Stimulated activated CD4-positive, alpha-beta T cell treated with anti-CD3 and anti-CD28 coated beads, Interleukin-2, amount 100 ng/mL, for 24 hours (primary cell): ENCODE data around the gene IL36B.
A peak's percentile ranks its signal among the peaks of the same experiment; 100 is the strongest.
"Not testable (repeated sequence)": the region's sequence is repeated elsewhere in the genome, so short reads cannot be mapped to it uniquely, and the experiment has no call there.

Source experiments
- DNase-seq, 2 donors: peaks; one replicate each; pipeline ENCODE4 v3.0.0-alpha.2; 2020

The IL36B gene

GRCh38 chr2:113052396-113052917, at the start of gene IL36B:
IL36B (minus strand) TSS chr2:113052867.
- no peak for DNase-seq

DNA sequence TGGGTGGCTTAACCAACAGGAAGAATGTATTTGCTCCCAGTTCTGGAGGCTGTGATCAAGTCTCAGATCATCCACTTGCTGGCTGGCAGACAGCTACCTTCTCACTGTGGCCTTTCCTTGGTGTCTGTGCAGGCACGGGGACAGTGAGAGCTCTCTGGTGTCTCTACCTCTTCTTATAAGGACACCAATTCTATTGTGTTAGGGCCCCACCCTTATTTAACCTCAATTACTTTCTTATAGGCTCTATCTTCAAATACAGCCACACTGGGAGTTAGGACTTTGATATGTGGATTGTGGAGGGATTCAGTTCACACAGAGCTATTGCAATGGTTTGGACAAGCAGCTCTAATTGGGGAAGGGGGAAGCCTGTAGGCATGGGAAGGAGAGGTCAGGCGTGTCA, 49.5 kb upstream of the IL36B start:
- no peak for DNase-seq

DNA sequence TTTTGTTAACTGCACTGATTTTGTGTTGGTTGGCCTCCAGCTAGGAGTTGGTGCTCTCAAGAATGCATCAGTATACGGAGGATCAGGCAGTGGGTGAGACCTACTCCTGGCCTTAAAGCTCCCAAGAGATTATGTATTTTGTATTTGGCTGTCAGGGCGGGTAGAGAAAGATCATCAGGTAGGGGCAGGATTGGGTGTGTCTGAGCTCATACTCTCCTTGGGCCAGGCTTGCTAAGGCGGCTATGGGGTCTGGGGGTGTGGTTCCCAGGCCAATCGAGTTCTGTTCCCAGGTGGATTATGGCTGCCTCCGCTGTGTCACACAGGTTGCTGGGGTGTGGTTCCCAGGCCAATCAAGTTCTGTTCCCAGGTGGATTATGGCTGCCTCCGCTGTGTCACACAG, 45.9 kb upstream of the IL36B start:
- DNase-seq = no peak

- no peak for DNase-seq
These were observed 45.4 kb upstream of the IL36B start for GRCh38 chr2:113098041-113098440.

DNA sequence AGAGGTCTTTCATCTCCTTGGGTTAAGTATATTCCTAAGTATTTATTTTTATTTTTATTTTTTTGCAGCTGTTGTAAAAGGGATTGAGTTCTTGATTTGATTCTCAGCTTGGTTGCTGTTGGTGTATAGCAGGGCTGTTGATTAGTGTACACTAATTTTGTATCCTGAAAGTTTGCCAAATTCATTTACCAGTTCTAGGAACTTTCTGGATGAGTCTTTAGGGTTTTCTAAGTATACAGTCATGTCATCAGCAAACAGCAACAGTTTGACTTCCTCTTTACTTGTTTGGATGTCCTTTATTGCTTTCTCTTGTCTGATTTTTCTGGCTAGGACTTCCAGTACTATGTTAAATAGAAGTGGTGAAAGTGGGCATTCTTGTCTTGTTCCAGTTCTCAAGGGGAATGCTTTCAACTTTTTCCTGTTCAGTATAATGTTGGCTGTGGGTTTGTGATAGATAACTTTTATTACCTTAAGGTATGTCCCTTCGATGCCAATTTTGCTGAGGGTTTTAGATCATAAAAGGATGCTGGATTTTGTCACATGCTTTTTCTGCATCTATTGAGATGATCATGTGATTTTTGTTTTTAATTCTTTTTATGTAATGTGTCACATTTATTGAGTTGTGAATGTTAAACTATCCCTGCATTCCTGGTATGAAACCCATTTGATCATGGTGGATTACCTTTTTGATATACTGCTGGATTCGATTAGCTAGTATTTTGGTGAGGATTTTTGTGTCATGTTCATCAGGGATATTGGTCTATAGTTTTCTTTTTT, 44.4 kb upstream of the IL36B start:
- DNase-seq = not testable (repeated sequence)

DNA sequence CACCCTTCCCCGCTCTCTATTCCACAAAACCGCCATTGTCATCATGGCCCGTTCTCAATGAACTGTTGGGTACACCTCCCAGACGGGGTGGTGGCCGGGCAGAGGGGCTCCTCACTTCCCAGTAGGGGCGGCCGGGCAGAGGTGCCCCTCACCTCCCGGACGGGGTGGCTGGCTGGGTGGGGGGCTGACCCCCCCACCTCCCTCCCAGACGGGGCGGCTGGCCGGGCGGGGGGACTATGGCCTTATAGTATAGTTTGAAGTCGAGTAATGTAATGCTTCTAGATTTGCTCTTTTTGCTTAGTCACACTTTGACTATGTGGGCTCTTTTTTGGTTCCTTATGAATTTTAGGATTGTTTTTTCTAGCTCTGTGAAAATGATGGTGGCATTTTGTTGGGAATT, 43.6 kb upstream of the IL36B start:
- DNase-seq = not testable (repeated sequence)

- DNase-seq = no peak
These were observed 40.9 kb upstream of the IL36B start for GRCh38 chr2:113093613-113093977.

GRCh38 chr2:113092864-113093612, 40.4 kb upstream of the IL36B start:
- DNase-seq = no peak

GRCh38 chr2:113091231-113091896, 38.7 kb upstream of the IL36B start:
- no peak for DNase-seq

- no peak for DNase-seq
These were observed 37.2 kb upstream of the IL36B start for GRCh38 chr2:113089916-113090315.

DNA sequence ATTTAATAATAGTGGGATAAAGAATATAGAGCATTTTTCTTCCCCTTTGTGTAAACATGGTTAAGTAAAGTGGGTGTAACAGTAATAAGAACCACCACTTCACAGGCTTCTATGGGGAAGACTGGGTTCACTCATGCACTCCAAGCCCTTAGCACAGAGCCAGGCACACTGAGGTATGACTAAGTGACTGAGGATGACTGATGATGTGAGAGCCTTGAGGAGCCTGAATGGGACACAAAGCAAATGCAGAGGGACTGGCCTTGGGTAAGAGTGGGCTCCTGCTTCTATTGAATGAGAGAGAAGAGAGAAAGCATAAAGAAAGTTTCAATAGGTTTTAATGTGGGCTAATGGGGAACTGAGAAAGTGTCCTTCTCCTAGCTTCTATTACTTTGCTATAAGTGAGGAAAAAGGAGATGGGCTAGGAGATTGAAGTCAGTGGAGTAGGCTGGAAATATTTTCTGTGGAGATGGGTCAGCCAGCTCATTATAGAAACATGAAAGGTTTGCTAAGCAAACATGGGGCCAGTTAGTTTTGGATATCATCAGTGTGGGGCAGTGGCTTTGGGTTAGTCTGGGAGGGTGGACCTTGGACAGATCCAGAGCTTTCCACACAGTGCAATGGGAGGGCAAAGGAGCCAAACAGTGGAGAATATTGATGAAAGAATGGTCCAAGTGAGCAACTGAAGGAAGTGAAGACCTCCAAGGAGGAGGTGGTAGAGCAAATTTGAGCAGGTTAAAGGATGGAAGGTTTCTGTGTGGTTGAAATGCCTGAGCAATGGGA, 35.7 kb upstream of the IL36B start:
- no peak for DNase-seq

GRCh38 chr2:113085542-113085941, 32.9 kb upstream of the IL36B start:
- no peak for DNase-seq

DNA sequence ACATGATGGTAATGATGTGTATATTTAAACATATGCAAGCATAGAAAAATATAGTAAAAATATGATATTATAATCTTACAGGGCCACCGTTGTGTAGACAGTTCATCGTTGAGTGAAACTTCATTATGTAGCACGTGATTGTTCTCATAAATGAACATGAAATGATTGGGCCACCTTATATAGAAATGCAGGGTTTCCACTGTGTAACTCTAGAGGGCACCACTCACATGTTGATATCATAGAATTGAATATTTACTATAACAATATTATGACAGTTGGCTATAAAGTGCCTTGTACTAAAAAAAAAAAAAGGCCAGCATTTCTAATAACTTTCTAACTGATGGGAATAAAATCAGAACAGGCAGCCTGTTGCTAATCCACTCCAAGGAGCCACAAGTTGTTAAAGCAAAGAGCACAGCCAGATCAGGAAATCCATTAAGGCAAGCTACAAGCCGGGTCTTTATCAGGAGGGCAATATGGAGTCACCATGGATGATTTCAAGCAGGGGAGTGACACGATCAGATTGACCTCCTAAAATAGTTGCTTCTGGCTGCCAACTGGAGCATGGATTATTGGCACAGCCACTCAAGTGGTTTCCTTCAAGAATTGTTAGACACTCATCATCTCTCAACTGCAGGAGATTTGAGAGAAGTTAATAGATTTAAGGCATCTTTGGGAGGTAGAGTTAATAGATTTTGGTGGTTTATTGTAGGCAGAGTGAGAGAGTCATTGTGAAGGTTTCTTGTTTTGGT, 31.8 kb upstream of the IL36B start:
- no peak for DNase-seq

DNA sequence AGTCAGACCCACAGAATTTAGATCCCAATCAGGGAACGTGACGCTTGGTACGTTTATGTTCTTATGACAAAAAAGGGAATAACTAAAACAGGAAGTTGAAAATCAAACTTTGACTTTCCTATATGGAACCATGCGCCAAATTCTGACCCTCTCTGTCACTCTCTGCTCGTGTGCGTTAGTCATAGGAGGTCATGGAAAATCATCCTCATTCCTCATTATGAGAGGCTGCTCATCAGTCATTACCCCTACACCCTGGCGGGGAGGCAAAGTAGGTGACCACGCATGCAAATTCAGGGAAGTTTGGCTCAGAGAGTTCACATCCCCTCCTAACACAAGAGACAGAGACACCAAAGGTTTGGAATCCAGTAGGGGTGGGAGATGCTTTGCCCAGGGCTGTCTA, 30.6 kb upstream of the IL36B start:
- DNase-seq = peak in 1 of 2 donors; percentile 23

- no peak for DNase-seq
These were observed 29.0 kb upstream of the IL36B start for GRCh38 chr2:113081488-113082210.

DNA sequence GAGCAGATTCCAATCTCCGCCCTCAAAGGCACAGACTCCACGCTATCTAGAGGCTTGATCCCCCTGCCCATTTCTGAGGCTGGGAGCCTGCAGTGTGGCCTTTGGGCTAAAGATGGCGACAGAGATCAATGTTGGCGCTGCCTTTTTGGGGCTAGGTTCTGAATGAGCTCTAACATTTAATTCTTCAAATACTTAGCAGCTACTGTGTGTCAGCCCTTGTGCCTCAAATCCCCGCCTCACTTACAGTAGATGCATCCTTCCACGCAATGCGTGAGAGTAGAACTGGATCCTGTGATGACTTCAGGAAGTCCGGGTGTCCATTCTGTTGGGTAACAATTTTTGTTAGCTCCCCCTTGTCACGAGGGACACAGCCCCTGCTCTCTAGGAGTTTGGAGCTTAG, 27.5 kb upstream of the IL36B start:
- peak; percentile 64 to 67 for DNase-seq

- DNase-seq = no peak
These were observed 26.5 kb upstream of the IL36B start for GRCh38 chr2:113079131-113079530.

DNA sequence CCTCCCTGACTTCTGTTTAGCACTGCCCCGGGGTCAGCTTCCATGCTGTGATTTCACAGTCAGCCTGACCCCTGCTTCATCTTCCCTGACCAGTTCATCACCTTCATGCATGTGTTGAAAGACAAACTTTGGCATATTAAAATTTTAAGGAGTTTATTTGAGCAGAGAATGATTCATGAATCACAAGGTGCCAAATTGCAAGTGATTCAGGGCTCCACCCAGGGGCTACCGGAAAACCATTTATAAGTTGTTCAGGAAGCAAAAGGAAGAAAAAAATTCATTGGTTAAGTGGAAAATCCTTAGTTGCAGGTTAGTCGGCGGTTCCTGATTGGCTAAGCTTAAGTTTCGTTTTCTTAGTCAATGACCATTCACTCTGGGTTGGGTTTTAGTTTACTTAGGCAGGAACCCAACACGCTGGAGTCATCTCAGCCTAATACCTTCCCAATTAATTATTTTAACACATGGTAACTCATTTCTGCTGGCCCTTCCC, 25.7 kb upstream of the IL36B start:
- DNase-seq = no peak

GRCh38 chr2:113077921-113078320, 25.3 kb upstream of the IL36B start:
- no peak for DNase-seq

DNA sequence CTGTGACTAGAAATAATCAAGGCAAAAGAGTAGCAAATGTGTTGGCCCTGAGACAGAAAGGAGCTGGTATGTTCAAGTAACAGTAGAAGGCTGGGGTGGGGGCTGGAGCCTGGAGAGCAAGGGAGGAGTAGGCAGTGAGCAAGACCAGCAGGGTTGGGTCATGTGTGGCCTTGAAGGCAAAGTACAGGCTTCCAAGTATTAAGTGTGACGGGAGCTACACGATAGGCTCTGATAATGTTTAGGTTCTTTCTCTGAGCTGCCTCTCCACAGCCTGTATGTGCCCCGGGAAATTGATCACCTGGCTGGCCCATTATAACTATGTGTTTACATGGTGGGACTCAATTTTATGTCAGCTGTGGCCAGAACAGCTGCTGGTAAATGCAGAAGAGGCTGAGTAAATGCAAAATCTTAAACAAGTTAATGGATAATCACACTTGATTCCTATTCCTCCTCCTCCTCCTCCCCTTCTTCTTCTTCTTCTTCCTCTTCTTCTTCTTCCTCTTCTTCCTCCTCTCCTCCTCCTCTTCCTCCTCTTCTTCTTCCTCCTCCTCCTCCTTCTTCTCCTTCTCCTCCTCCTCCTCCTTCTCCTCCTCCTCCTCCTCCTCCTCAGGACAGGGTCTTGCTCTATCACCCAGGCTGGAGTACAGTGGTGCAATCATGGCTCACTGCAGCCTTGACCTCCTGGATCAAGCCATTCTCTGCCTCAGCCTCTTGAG, 24.4 kb upstream of the IL36B start:
- no peak for DNase-seq

GRCh38 chr2:113075600-113075999, 22.9 kb upstream of the IL36B start:
- no peak for DNase-seq
